ENCODE data around the gene FADS6. TPM values are rescaled to one million over a fixed set of nuclear protein-coding genes. Genes with fewer than 3 reads are reported as not detected.

The FADS6 gene
- total and polyA plus RNA-seq, 2 of the 13 experiments (the other 11 are each of a cell fraction or from before 2014, with no cell fraction given), result 0.11 TPM

DNA sequence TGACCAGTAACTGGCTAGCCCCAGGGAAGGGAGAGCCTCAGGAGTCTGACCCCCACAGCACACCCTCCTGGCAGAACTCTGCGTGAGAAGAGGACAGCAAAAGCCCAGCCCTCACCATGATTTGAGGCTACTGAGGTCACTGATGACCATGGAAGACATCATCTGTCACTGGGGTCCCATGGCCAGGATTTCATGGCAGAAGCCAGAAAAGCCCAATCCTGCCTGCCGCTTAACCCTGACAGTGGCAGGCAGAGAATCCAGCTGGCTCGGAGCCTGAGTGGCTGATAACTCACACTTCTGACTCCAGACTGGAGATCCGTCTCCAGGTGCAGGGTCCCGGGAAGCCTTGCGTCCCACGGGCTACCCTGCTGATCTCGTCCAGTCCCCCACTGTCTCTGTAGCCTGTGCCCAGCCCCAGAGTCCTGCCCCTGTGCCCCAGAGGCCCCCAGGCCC lies 51.3 kb downstream of the FADS6 start:
- peak; percentile 23 for FAIRE-seq
- H4K20me1 ChIP-seq (ENCODE audit: insufficient read depth, low read length), result no peaks in the 10 kb centered on the region
- H3K4me3 ChIP-seq (replicated peaks in 1 of 3; ENCODE audit: insufficient read depth in 1 of 3, low read depth in 2 of 3, low read length in 3 of 3), result peak overlapping the region; percentile 23 to 71 (median 26); a peak in 3 of 6 replicates
- no peak for DNase-seq (ENCODE audit: low spot score)
- no peak overlapping the region for H3K27ac ChIP-seq (ENCODE audit: extremely low read length, insufficient read depth, low read length)
- in situ Hi-C loops (cut with HindIII; ENCODE audit: extremely low pct_ligation_motif_present, low pct_unique_long_range_greater_than_20kb) (no loop called here), intact Hi-C loops (cut with micrococcal nuclease; ENCODE audit: unreplicated experiment) (loop anchor here (2.0 kb wide), 1 partner anchor 21 kb away; no protein-coding TSS in a partner anchor)
- no peak overlapping the region for H2AFZ ChIP-seq (ENCODE audit: low read length)
- H3K27me3 ChIP-seq (ENCODE audit: control insufficient read depth in 1 of 2, insufficient read depth in 2 of 2, low read length in 2 of 2), result peaks cover 0 to 8% of the 10 kb centered on the region in 2 experiments; a peak in 1 of 5 replicates
- no peaks in the 10 kb centered on the region for H3K36me3 ChIP-seq (replicated peaks in 1 of 2; ENCODE audit: control insufficient read depth in 1 of 2, insufficient read depth in 2 of 2, low read length in 2 of 2)
- POLR2A ChIA-PET, result interaction anchor here (0.8 to 1.9 kb wide), 5 partner anchors 10 to 104 kb away, joined by 3 to 15 read pairs (median 6); partner anchors contain the start of gene FDXR
- no TSS peak for BruUV-seq (replicated peaks)
- peak overlapping the region; percentile 63 for H3K9ac ChIP-seq (ENCODE audit: insufficient read depth, low read depth, low read length)
- peaks cover 16% of the 10 kb centered on the region for H3K4me1 ChIP-seq (ENCODE audit: insufficient read depth, low read length)
- peak; percentile 42 for ATAC-seq
- 93% methylated on average over 3 of the region's 8 CpGs for WGBS (ENCODE audit: low lambda C conversion rate)
- H3K79me2 ChIP-seq (ENCODE audit: insufficient read depth, low read length), result no peaks in the 10 kb centered on the region
- no peaks in the 10 kb centered on the region for H3K9me3 ChIP-seq (ENCODE audit: low read length)
- CTCF ChIA-PET (ENCODE audit: low intra/inter-chr PET ratio, low total read pairs), result interaction anchor here (1.1 to 1.2 kb wide), 2 partner anchors 20 to 23 kb away, joined by 8 read pairs; no protein-coding TSS in a partner anchor
- H3K4me2 ChIP-seq (ENCODE audit: low read depth, low read length), result peak overlapping the region; percentile 70
- no peak for TF ChIP-seq SALL1 (CRISPR knock-in tag; IDR thresholded peaks at IDR 0.05)
- no peak for TF ChIP-seq ZNF816 (CRISPR knock-in tag; IDR thresholded peaks at IDR 0.05; ENCODE audit: borderline replicate concordance)
- TF ChIP-seq, protein P1, sequence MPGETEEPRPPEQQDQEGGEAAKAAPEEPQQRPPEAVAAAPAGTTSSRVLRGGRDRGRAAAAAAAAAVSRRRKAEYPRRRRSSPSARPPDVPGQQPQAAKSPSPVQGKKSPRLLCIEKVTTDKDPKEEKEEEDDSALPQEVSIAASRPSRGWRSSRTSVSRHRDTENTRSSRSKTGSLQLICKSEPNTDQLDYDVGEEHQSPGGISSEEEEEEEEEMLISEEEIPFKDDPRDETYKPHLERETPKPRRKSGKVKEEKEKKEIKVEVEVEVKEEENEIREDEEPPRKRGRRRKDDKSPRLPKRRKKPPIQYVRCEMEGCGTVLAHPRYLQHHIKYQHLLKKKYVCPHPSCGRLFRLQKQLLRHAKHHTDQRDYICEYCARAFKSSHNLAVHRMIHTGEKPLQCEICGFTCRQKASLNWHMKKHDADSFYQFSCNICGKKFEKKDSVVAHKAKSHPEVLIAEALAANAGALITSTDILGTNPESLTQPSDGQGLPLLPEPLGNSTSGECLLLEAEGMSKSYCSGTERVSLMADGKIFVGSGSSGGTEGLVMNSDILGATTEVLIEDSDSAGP (CRISPR knock-in tag; IDR thresholded peaks at IDR 0.05; ENCODE audit: borderline replicate concordance), result peak; percentile 23; the same call in 1 of the 2 replicates
- TF ChIP-seq KMT2B (CRISPR knock-in tag; IDR thresholded peaks at IDR 0.05), result no peak
- TF ChIP-seq, protein P2, sequence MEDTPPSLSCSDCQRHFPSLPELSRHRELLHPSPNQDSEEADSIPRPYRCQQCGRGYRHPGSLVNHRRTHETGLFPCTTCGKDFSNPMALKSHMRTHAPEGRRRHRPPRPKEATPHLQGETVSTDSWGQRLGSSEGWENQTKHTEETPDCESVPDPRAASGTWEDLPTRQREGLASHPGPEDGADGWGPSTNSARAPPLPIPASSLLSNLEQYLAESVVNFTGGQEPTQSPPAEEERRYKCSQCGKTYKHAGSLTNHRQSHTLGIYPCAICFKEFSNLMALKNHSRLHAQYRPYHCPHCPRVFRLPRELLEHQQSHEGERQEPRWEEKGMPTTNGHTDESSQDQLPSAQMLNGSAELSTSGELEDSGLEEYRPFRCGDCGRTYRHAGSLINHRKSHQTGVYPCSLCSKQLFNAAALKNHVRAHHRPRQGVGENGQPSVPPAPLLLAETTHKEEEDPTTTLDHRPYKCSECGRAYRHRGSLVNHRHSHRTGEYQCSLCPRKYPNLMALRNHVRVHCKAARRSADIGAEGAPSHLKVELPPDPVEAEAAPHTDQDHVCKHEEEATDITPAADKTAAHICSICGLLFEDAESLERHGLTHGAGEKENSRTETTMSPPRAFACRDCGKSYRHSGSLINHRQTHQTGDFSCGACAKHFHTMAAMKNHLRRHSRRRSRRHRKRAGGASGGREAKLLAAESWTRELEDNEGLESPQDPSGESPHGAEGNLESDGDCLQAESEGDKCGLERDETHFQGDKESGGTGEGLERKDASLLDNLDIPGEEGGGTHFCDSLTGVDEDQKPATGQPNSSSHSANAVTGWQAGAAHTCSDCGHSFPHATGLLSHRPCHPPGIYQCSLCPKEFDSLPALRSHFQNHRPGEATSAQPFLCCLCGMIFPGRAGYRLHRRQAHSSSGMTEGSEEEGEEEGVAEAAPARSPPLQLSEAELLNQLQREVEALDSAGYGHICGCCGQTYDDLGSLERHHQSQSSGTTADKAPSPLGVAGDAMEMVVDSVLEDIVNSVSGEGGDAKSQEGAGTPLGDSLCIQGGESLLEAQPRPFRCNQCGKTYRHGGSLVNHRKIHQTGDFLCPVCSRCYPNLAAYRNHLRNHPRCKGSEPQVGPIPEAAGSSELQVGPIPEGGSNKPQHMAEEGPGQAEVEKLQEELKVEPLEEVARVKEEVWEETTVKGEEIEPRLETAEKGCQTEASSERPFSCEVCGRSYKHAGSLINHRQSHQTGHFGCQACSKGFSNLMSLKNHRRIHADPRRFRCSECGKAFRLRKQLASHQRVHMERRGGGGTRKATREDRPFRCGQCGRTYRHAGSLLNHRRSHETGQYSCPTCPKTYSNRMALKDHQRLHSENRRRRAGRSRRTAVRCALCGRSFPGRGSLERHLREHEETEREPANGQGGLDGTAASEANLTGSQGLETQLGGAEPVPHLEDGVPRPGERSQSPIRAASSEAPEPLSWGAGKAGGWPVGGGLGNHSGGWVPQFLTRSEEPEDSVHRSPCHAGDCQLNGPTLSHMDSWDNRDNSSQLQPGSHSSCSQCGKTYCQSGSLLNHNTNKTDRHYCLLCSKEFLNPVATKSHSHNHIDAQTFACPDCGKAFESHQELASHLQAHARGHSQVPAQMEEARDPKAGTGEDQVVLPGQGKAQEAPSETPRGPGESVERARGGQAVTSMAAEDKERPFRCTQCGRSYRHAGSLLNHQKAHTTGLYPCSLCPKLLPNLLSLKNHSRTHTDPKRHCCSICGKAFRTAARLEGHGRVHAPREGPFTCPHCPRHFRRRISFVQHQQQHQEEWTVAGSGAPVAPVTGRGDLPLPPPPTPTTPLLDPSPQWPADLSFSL (CRISPR knock-in tag; IDR thresholded peaks at IDR 0.05), result no peak
- no peak for TF ChIP-seq ZNF556 (CRISPR knock-in tag; IDR thresholded peaks at IDR 0.05; ENCODE audit: borderline replicate concordance)
- TF ChIP-seq AKAP8 (CRISPR knock-in tag; IDR thresholded peaks at IDR 0.05), result 0 out of 2 replicates have a peak, but pooled peaks have one; percentile 46
- TF ChIP-seq CC2D1A (CRISPR knock-in tag; IDR thresholded peaks at IDR 0.05), result no peak
